NCI-H2107 (cell line): ENCODE data around the gene PLA2G2F.

Experiments
- DNase-seq: peaks from one replicate; lab custom pipeline; 2025; lab: John Stamatoyannopoulos, UW

PLA2G2F gene, protein sequence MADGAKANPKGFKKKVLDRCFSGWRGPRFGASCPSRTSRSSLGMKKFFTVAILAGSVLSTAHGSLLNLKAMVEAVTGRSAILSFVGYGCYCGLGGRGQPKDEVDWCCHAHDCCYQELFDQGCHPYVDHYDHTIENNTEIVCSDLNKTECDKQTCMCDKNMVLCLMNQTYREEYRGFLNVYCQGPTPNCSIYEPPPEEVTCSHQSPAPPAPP

DNA sequence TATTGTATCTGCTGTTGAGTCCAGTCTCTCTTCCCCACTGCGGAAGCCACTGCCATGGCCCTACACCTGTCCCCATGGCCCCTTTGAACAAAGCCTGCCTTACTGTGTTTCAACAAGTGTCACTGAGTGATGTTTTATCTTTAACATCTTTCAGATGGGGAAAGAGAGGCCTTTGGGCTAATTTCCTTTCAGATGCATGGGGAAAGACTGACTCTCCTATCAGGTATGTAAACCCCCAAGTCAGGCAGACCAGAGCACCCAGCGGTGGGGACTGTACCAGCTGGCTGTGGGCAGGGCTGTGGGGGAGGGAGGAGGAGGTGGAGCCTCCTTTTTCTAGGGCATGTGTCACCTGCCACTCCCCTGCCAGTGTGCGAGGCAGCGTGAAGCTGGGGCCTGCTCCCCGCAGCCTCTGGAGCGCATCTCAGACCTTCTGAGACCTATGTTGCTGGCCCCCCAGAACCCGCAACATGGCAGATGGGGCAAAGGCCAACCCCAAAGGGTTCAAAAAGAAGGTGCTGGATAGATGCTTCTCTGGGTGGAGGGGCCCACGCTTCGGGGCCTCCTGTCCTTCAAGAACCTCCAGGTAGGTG lies at the start of gene PLA2G2F:
TSS of gene PLA2G2F (plus strand) at position 363 of the 590 bp plus-strand sequence. CDS start at position 468, 105 bp downstream.
- DNase-seq, result no peak

DNA sequence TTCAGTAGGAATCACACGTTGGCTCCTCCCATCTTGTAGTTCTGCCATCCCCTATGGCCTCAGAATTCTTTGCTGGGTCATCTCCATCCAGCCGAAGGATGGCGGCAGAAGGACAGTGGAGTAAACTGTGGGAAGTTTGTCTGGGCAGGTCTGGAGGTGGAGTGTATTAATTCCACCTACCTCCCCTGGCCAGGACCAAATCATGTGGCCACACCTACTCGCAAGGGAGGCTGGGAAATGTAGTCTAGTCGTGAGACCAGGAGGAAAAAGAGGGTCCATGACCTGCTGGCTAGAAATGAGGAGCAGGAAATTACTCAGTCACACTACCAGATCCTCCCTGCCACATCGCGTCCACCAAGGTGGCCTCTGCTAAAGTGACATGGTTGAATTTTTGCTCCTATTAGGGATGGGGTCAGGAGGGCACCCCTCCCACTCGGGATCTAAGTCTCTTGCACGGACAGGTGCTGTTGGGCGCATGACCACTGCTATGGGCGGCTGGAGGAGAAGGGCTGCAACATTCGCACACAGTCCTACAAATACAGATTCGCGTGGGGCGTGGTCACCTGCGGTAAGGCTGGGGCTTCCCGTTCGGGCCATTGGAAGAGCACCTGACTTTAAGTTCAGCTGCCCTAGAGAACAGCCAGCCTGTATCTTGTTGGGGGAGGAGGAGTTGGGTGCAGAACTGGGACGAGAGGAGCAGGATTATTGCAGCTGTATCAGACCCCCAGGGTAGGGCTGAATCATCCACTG lies 49.6 kb upstream of the PLA2G2F start:
- DNase-seq, result no peak

DNA sequence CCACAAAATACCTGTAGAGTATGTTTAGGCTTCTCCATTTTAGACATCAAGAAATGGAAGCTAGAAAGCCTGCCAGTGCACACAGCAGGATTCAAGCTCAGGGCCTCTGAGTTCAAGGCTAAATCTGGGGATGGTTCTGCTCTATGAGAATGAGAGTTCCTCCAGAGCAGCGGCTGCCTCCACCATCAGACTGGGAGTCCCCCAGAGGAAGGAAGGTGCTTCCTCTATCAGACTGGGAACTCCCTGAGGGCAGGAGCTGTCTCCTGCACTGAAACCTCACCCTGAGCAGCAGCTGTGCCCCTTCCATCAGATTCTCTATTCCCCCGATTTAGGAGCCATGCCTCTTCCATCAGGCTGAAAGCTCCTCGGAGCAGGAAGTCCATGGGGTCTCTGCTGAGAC lies 49.0 kb upstream of the PLA2G2F start:
- no peak for DNase-seq

DNA sequence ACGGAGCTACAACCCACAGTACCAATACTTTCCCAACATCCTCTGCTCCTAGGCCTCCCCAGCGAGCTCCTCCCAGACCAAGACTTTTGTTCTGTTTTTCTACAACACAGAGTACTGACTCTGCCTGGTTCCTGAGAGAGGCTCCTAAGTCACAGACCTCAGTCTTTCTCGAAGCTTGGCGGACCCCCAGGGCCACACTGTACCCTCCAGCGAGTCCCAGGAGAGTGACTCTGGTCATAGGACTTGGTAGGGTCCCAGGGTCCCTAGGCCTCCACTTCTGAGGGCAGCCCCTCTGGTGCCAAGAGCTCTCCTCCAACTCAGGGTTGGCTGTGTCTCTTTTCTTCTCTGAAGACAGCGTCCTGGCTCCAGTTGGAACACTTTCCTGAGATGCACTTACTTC lies 48.5 kb upstream of the PLA2G2F start:
- no peak for DNase-seq

DNA sequence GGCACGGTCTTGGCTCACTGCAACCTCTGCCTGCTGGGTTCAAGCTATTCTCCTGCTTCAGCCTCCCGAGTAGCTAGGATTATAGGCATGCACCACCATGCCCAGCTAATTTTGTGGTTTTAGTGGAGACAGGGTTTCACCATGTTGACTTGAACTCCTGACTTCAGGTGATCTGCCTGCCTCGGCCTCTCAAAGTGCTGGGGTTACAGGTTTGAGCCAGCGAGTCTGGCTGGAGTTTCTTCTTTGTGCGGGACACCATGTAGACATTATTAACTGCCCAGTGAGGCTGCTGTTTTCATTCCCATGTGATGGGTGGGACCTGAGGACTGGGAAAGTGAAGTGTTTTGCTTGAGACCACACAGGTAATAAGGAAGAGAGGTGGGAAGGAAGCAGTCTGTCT lies 45.8 kb upstream of the PLA2G2F start:
- DNase-seq, result no peak

DNA sequence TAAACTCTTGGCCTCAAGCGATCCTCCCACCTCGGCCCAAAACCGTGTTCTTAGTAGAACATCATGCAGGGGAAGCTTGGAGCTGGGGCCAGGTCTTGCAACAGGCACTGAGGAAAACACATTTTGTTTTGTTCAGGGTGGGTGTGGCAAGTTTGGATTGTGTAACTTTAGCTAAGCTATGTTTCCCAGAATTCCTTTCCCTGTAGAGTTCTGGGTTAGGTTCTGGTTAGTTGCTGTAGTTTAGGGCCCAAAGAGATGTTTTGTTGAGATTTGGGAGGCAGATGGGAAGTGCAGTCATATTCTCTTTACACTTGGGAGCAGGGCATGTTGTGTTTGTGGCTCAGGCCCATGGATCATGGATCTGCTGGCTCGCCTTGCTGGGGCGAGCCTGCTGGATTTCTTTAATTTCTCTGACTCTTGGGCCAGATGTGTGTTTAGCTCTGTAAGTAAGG lies 45.2 kb upstream of the PLA2G2F start:
- no peak for DNase-seq

DNA sequence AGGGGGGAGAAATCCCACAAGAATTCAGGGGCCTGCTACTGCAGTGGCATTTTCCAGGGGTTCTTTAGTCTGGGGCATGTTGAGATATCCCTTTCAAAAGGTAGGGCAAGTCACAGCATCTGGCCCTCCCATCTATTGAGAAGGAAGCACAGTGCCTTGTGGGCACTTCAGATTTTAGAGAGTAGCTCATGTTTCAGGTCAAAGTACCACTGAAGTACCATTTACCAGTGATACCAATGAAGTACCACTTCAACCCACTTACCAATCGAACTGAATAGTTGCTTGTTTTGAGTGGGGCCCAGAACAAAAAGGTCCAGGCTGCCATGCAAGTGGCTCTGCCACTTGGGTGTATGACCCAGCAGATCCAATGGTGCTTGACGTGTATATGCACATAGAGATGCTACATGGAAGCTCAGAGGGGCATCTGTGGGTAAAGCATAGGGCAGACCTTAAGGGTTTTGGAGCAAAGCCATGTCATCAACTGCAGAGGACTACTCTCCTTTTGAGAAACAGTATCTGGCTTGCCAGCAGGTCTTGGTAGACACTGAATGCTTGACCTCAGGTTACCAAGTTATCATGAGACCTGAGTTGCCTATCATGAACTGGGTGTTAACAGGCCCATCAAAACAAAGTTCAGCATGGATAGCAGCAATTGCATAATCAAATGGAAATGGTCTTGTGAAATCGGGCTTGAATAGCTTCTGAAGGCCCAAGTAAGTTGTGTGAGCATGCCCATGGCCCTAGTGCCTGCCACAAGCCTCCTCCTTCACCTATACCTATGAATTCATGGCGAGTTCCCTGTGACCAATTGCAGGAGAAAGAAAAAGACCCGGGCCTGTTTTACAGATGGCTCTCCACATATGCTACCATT lies 43.3 kb upstream of the PLA2G2F start:
- DNase-seq, result no peak

DNA sequence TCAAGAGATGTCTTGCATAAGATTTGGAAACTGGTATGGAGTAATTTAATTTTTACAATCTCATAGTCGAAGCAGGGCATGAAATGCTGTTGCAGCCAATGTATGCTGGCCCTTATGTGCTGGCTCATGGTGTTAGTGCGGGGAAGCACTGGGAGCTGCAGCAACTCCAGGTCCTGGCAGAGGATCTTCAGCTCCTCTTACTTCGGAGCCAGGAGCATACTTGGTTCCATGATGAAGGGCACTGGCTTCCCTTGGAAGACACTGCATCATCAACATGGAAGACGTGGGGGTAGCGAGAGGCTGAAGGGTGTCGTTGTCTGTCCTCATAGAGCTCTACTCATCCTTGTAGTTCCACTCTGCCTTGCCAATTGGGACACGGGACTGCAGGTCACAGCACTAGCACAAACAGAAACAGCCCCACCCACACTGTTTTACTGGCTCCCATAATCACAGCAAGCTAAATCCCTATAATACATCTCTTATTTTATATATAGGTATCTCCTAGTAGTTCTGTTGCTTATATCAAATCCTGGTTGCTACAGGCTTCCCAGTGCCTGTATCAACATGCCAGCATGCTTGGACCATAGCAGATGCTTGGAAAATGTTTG lies 42.2 kb upstream of the PLA2G2F start:
- no peak for DNase-seq

DNA sequence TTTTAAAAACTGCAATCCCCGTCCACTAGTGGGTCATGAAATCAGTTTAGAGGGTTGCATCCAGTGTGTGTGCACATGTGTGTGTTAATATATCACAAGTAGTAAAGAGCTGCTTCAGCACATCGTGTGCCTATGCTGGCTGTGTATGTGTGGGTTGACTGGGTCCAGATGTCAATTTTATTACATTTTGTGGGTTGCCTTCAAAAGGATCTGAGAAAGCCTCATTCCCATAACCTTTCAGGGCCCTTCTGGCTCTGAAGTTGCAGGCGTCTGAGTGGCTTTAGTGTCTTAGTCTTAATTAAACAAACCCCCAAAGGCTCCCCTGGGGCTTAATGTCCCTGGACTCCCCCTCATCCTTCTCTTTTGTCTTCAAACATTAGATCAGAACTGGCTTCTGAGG lies 39.6 kb upstream of the PLA2G2F start:
- no peak for DNase-seq

DNA sequence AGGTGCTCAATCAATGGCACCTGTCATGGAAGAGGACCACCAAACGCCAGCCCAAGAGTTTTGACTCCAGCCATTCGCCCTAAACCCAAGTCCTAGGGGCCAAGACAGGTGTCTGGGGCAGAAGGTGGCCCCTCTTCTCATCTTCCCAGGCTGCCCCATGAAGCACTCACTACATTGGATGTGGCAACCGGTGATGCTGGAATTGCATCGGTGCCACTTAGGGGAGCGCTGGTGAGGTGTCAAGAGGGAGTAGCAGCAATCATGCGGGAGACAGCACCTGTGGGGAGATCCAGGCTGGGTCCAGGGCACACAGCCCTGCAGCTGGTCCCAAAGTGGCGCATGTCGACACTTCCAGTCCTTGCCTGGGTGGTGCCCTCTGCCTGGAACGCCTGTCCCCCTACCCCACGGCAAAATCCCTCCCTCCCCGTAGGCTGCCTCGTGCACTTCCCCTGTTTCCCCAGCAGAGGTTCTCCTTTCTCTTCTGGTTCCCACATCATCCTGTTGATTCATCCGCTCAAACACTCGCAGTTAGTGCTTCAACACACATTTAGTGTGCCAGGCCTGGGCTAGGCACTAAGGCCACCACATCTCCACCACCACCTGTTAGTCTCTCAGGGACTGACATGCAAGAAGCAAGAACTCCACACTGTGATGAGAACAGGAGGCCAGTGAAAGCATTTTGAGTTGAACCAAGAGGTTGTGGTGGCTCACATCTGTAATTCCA lies 38.3 kb upstream of the PLA2G2F start:
- DNase-seq, result peak; percentile 3

DNA sequence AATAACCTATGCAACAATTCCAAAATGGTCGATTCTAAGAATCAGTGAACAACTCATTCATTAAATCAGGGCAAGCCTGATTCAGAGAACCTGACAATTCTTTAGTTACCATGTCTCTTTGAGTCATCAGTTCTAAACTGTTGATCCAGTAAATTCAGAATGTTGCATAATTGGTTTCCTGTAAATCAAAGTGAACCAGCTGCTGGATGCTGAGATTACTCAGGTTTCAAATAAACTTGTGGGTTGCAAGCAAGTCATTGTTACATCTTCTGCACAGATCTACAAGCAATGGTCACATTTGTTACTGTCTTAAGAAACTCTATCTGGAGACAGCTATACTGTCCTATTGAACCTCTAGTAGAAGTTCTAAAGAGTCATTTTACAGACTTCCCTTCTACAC lies 36.2 kb upstream of the PLA2G2F start:
- no peak for DNase-seq

DNA sequence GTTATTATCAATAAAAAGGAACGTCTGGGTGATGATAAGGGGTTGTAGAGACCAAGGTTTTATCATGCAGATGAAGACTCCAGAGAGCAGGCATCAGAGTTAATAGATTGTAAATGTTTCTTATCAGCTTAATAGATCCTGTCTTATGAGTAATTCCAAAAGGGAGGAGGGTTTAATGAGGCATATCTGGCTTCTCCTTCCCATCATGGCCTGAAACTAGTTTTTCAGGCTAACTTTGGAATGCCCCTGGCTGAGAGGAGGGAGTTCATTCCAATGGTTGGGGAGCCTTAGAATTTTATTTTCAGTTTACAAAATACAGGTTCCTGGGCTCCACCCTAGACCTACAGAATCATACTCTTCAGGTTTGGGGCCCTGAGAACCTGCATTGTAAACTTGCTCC lies 33.3 kb upstream of the PLA2G2F start:
- no peak for DNase-seq

DNA sequence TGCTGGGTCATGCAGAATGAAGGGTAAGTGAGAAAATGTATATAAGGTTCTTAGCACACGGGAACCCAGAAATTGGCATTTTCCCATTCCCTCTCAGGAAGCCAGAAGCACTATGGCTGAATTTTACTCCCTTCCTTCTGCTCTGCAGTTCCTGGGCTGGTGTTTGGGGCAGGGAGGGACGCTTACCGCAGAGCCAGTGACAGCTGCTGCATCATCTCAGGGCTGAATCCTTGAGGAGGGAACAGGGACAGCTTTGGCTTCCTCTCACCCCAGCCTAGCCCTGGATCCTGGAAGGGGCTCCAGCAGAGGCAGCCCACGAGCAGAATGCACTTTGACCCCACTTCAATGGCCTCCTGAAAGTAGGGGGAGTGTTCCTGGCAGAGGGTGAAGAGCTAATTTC lies 31.8 kb upstream of the PLA2G2F start:
- DNase-seq, result no peak

DNA sequence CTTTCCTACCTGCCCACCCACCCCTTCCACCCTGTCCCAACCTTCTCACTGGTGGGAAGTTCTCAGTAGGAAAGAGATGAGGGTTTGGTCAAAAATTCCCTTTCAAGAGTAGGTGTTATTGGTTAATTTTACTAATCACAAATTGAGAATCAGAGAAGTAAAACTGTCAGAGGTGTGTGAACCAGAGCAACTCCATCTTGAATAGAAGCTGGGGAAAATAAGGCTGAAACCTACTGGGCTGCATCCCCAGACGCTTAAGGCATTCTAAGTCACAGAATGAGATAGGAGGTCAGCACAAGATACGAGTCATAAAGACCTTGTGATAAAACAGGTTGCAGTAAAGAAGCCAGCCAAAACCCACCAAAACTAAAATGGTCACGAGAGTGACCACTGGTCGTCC lies 31.3 kb upstream of the PLA2G2F start:
- no peak for DNase-seq

DNA sequence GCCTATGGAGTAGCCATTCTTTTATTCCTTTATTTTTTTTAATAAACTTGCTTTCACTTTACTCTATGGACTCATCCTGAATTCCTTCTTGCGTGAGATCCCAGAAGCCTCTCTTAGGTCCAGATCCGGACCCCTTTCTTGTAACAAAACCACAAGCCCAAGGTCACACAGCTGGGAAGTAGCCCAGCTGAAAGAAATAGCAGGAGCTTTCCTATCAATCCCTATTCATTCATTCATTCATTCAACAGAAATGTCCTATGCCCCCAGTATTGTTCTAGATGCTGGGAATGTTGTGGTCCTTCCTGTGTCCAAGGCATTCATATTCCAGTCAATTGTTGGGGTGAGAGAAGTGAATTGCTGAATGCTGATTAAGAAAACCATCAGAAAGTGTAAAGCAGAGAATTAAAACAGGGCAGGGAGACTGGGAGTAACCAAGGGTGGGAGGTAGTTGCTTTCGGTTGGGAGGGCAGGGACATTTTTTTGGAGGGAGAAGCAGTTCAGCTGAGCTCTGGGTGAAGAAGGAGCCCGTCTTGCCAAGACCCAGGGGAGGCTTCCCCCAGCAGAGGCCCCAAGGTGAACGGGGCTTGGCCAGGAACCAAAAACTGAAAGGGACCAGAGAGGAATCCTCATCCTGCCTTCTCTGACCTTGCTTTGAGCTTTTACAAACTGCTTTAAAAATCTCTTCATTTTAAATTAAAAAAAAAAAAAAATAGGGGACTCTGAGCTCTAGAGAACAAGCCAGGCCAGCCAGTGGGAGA lies 30.6 kb upstream of the PLA2G2F start:
- no peak for DNase-seq

DNA sequence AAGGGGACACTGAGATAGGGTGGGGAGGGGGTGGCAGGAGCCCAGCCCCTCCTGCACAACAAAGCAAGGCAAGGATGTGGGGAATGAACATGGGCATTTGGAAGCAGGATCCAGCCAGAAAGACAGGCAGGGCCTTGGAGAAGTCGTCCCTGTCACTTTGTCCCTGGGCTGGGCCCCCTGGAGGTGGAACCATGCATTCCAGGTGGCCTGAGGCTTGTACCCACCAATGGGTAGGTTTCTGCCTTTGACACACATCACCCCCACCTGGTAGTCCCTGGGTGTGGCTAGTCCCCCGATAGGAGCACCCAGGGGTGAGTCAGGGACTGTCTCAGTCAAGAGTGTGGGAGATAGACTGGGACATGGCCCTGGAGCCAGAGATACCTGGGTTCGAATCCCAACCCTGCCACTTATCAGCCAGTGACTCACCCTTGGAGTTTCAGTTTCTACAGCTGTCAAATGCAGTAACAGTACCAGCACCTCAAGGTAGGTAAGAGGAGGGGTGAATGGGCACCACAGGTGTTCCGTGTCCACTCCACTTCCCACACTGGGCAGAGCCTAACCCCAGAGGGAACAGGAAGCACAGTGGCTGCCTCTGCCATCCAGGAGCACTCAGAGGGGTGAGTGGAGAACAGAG lies 29.8 kb upstream of the PLA2G2F start:
- no peak for DNase-seq

DNA sequence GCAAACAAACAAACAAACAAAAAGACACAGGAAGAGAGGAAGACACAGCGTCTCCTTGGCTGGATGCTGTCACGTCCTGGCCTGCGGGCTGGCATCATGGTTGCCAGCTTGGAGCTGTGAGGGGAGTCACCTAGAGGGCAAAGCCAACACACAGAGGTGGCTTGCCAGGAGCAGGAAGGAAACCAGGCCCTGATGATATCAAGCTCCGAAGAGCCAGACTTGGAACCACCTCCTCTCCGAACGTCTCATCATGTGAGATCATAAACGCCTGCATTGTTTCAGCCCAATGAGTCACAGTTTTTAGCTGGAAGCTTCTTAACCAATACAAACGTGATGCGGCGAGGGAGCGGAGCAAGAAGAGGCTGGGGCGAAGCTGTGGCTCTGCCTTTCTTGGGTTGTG lies 28.4 kb upstream of the PLA2G2F start:
- DNase-seq, result no peak

DNA sequence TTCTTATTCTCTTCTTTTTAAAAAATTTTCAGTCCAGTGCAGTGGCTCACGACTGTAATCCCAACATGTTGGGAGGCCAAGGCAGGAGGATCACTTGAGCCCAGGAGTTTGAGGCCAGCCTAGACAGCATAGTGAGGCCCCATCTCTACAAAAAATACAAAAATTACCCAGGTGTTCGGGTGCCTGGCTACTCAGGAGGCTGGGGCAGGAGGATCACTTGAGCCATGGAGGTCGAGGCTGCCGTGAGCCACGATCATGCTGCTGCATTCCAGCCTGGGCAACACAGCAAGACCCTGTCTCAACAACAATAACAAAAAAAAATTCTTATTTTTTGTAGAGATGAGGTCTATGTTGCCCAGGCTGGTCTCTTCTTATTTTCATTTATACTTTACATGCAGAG lies 27.7 kb upstream of the PLA2G2F start:
- no peak for DNase-seq

DNA sequence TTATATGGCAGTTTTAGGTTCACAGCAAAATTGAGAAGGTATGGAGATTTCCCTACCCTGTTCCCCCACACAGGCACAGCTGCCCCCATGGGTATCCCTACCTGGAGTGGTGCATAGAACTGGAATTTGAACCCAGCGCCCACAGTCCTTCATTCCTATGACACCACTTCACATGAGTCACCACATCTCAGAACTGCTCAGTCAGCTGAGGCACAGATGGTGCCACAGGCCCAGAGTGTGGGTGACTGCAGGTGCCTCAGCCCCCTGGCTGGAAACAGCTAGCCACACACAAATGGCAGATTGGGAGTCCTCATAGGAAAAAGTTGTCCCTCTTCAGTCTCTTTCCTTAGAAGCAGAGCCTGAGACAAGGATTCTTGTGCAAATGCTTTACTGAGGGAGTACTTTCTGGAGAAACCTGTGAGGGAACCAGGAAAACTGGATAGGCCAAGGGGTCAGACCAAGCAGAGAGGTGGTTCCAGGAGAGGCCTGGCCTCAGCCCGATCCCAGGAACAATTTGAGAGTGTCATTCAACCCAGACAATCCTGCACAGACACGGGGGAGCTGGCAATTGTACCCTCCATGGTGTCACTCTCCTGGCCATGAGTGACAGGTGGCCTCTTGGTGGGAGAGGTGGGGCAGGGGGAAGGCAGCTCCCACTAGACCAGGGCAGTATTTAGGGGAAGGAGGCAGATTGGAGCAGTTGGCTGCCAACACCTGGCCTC lies 26.7 kb upstream of the PLA2G2F start:
- DNase-seq, result no peak
